IgD-negative memory B cell (primary cell): Measurements from ENCODE around the gene SIRT2. TPM values are rescaled to one million over a fixed set of nuclear protein-coding genes. Genes with fewer than 3 reads are reported as not detected.
A peak's percentile ranks its signal among the peaks of the same experiment; 100 is the strongest.

Source experiments
- H3K27ac Mint-ChIP-seq, 3 donors: one replicate each; pipeline ENCODE4 v1.8.0; 2020 to 2022; ENCODE audit warnings: mild to moderate bottlenecking in 3 of 3, mixed read lengths in 3 of 3, moderate library complexity in 1 of 3
- H3K27me3 Mint-ChIP-seq: one replicate; pipeline ENCODE4 v1.8.0; 2021; ENCODE audit warnings: mixed read lengths
- H3K36me3 Mint-ChIP-seq: one replicate; pipeline ENCODE4 v1.8.0; 2020; ENCODE audit warnings: mild to moderate bottlenecking, mixed read lengths
- H3K4me1 Mint-ChIP-seq, 3 donors: one replicate each; pipeline ENCODE4 v1.8.0; 2020 to 2022; ENCODE audit warnings: mixed read lengths in 3 of 3, mild to moderate bottlenecking in 1 of 3
- H3K4me3 Mint-ChIP-seq, 4 donors: one replicate each; pipeline ENCODE4 v1.8.0; 2020 to 2022; ENCODE audit warnings: mild to moderate bottlenecking in 4 of 4, mixed read lengths in 4 of 4, moderate library complexity in 3 of 4
- H3K9me3 Mint-ChIP-seq, 3 donors: one replicate each; pipeline ENCODE4 v1.8.0; 2020 to 2021; ENCODE audit warnings: mixed read lengths in 3 of 3, mild to moderate bottlenecking in 1 of 3
- polyA plus RNA-seq: library from polyadenylated mRNA; unstranded; fragments of 300-500 nt; fragmentation: Illumina TruSeq; gene quantifications from one replicate; pipeline ENCODE4 v1.2.3, GENCODE V29; 2021

SIRT2 gene
- polyA plus RNA-seq, 1 donor from 2014 or later: 45.5 TPM

GRCh38 chr19:38842439-38843174, 56.8 kb downstream of the SIRT2 start:
- Mint-ChIP-seq H3K4me1 (peaks cover 16 to 44% (median 28%) of the 10 kb centered on the region in 3 donors), H3K4me3 (peak overlapping the region; percentile 4 to 87 (median 76)), H3K27ac (peak overlapping the region; percentile 71 to 94 (median 78)), H3K9me3 (no peaks in the 10 kb centered on the region), H3K36me3 (peaks cover 8% of the 10 kb centered on the region), H3K27me3 (no peaks in the 10 kb centered on the region)

GRCh38 chr19:38841787-38842438, 57.5 kb downstream of the SIRT2 start:
- H3K4me3 Mint-ChIP-seq: peak overlapping the region; percentile 25 to 87 (median 76)
- peak overlapping the region; percentile 71 to 94 (median 88) for H3K27ac Mint-ChIP-seq
- no peaks in the 10 kb centered on the region for H3K9me3 Mint-ChIP-seq
- peaks cover 11% of the 10 kb centered on the region for H3K36me3 Mint-ChIP-seq
- H3K4me1 Mint-ChIP-seq: peaks cover 16 to 38% (median 28%) of the 10 kb centered on the region in 3 donors
- no peaks in the 10 kb centered on the region for H3K27me3 Mint-ChIP-seq

- Mint-ChIP-seq H3K4me3 (peak overlapping the region in 1 of 4 donors; percentile 25), H3K27ac (peak overlapping the region; percentile 32 to 94 (median 88)), H3K36me3 (peaks cover 11% of the 10 kb centered on the region), H3K4me1 (peaks cover 16 to 37% (median 28%) of the 10 kb centered on the region in 3 donors), H3K9me3 (no peaks in the 10 kb centered on the region), H3K27me3 (no peaks in the 10 kb centered on the region)
These were observed 58.1 kb downstream of the SIRT2 start for GRCh38 chr19:38841180-38841766.

- Mint-ChIP-seq H3K4me3 (no peak overlapping the region), H3K4me1 (peaks cover 16 to 31% (median 23%) of the 10 kb centered on the region in 3 donors), H3K36me3 (peaks cover 11% of the 10 kb centered on the region), H3K27ac (peak overlapping the region in 2 of 3 donors; percentile 32 to 59), H3K9me3 (no peaks in the 10 kb centered on the region), H3K27me3 (no peaks in the 10 kb centered on the region)
These were observed 58.8 kb downstream of the SIRT2 start for GRCh38 chr19:38840583-38840968.

- no peak overlapping the region for H3K4me3 Mint-ChIP-seq
- no peaks in the 10 kb centered on the region for H3K27me3 Mint-ChIP-seq
- peak overlapping the region in 2 of 3 donors; percentile 71 to 84 for H3K27ac Mint-ChIP-seq
- H3K4me1 Mint-ChIP-seq: peaks cover 16 to 28% (median 21%) of the 10 kb centered on the region in 3 donors
- peaks cover 11% of the 10 kb centered on the region for H3K36me3 Mint-ChIP-seq
- no peaks in the 10 kb centered on the region for H3K9me3 Mint-ChIP-seq
These were observed 59.4 kb downstream of the SIRT2 start for GRCh38 chr19:38839816-38840582.

GRCh38 chr19:38838986-38839761, 60.2 kb downstream of the SIRT2 start:
- peaks cover 11 to 24% (median 17%) of the 10 kb centered on the region in 3 donors for H3K4me1 Mint-ChIP-seq
- peak overlapping the region; percentile 59 to 84 (median 71) for H3K27ac Mint-ChIP-seq
- H3K9me3 Mint-ChIP-seq: no peaks in the 10 kb centered on the region
- H3K27me3 Mint-ChIP-seq: no peaks in the 10 kb centered on the region
- H3K4me3 Mint-ChIP-seq: peak overlapping the region in 2 of 4 donors; percentile 12 to 35
- H3K36me3 Mint-ChIP-seq: peaks cover 8% of the 10 kb centered on the region

GRCh38 chr19:38838208-38838985, 61.0 kb downstream of the SIRT2 start:
- no peaks in the 10 kb centered on the region for H3K9me3 Mint-ChIP-seq
- H3K27ac Mint-ChIP-seq: peak overlapping the region; percentile 59 to 81 (median 71)
- peaks cover 7% of the 10 kb centered on the region for H3K36me3 Mint-ChIP-seq
- no peak overlapping the region for H3K4me3 Mint-ChIP-seq
- no peaks in the 10 kb centered on the region for H3K27me3 Mint-ChIP-seq
- peaks cover 6 to 17% (median 12%) of the 10 kb centered on the region in 3 donors for H3K4me1 Mint-ChIP-seq

- H3K4me1 Mint-ChIP-seq: peaks cover 6 to 10% (median 7%) of the 10 kb centered on the region in 3 donors
- H3K27ac Mint-ChIP-seq: peak overlapping the region in 1 of 3 donors; percentile 43
- peak overlapping the region in 1 of 4 donors; percentile 38 for H3K4me3 Mint-ChIP-seq
- no peaks in the 10 kb centered on the region for H3K9me3 Mint-ChIP-seq
- peaks cover 7% of the 10 kb centered on the region for H3K36me3 Mint-ChIP-seq
- no peaks in the 10 kb centered on the region for H3K27me3 Mint-ChIP-seq
These were observed 61.7 kb downstream of the SIRT2 start for GRCh38 chr19:38837656-38838121.

- H3K4me3 Mint-ChIP-seq: peak overlapping the region in 1 of 4 donors; percentile 38
- H3K4me1 Mint-ChIP-seq: peaks cover 1 to 6% (median 3%) of the 10 kb centered on the region in 3 donors
- H3K9me3 Mint-ChIP-seq: no peaks in the 10 kb centered on the region
- no peaks in the 10 kb centered on the region for H3K27me3 Mint-ChIP-seq
- H3K36me3 Mint-ChIP-seq: peaks cover 3% of the 10 kb centered on the region
- H3K27ac Mint-ChIP-seq: peak overlapping the region in 2 of 3 donors; percentile 31 to 43
These were observed 62.3 kb downstream of the SIRT2 start for GRCh38 chr19:38836983-38837626.

GRCh38 chr19:38836159-38836982, 63.0 kb downstream of the SIRT2 start:
- Mint-ChIP-seq H3K4me3 (peak overlapping the region in 1 of 4 donors; percentile 63), H3K27me3 (no peaks in the 10 kb centered on the region), H3K27ac (peak overlapping the region in 2 of 3 donors; percentile 31 to 43), H3K36me3 (peaks cover 5% of the 10 kb centered on the region), H3K9me3 (no peaks in the 10 kb centered on the region), H3K4me1 (peaks cover 4 to 9% (median 6%) of the 10 kb centered on the region in 3 donors)

- H3K36me3 Mint-ChIP-seq: peaks cover 11% of the 10 kb centered on the region
- H3K4me3 Mint-ChIP-seq: no peak overlapping the region
- H3K27ac Mint-ChIP-seq: peak overlapping the region in 1 of 3 donors; percentile 25
These were observed 64.8 kb downstream of the SIRT2 start for GRCh38 chr19:38834590-38834989.

GRCh38 chr19:38834104-38834490, 65.3 kb downstream of the SIRT2 start:
- Mint-ChIP-seq H3K4me3 (peak overlapping the region in 1 of 4 donors; percentile 61), H3K27me3 (no peaks in the 10 kb centered on the region), H3K27ac (peak overlapping the region in 2 of 3 donors; percentile 25 to 41), H3K4me1 (peaks cover 7 to 18% (median 9%) of the 10 kb centered on the region in 3 donors), H3K36me3 (peaks cover 11% of the 10 kb centered on the region), H3K9me3 (no peaks in the 10 kb centered on the region)

More at GRCh38 chr19:38834590-38834989, 64.8 kb downstream of the SIRT2 start:
- Mint-ChIP-seq H3K27me3 (no peaks in the 10 kb centered on the region), H3K4me1 (peaks cover 7 to 18% (median 9%) of the 10 kb centered on the region in 3 donors), H3K9me3 (no peaks in the 10 kb centered on the region)
